Gastroesophageal sphincter (tissue), 4 donors: ENCODE measurements around the gene HILPDA. TPM values are rescaled to one million over a fixed set of nuclear protein-coding genes. Genes with fewer than 3 reads are reported as not detected.
A peak's percentile ranks its signal among the peaks of the same experiment; 100 is the strongest.
"Not testable (repeated sequence)": the region's sequence is repeated elsewhere in the genome, so short reads cannot be mapped to it uniquely, and the experiment has no call there.

Source experiments
- ATAC-seq: fragments of 150-250 bp; one replicate; pipeline ENCODE4 v1.9.1; 2016; ENCODE audit warnings: mild to moderate bottlenecking, moderate library complexity
- H3K27ac ChIP-seq, 4 donors: fragments of 200-600 bp; sonication (generic) in 3 of 4; 1 replicate in 3 of 4; 2 replicates in 1 of 4; pipeline ENCODE4 v1.5.1; 2016 to 2019
- H3K27me3 ChIP-seq: fragments of 200-600 bp; sonication (generic); one replicate; pipeline ENCODE4 v1.5.1; 2019
- H3K36me3 ChIP-seq, 2 donors: fragments of 200-600 bp; sonication (generic); one replicate each; pipeline ENCODE4 v1.5.1; 2019; ENCODE audit warnings: control low read depth in 1 of 2
- H3K4me1 ChIP-seq, 3 donors: fragments of 200-600 bp; sonication (generic); 1 replicate in 2 of 3; 2 replicates in 1 of 3; pipeline ENCODE4 v1.5.1; 2016 to 2019; ENCODE audit warnings: control low read depth in 2 of 3
- H3K4me3 ChIP-seq, 2 donors: fragments of 200-600 bp; sonication (generic); one replicate each; pipeline ENCODE4 v1.5.1; 2019; ENCODE audit warnings: mild to moderate bottlenecking in 1 of 2, moderate library complexity in 1 of 2
- H3K9me3 ChIP-seq, 3 donors: fragments of 200-600 bp; sonication (generic); one replicate each; pipeline ENCODE4 v1.5.1; 2017 to 2019; ENCODE audit warnings: control low read depth in 2 of 3
- CTCF ChIP-seq, 4 experiments: fragments of 200-600 bp in 2 of 4; fragments of 450-650 bp in 2 of 4; sonication (generic) in 1 of 4; IDR thresholded peaks; one replicate each; pipeline ENCODE4 v1.5.1; 2017 to 2019; ENCODE audit warnings: antibody characterized with exemption in 4 of 4, mild to moderate bottlenecking in 2 of 4, moderate library complexity in 2 of 4
- EP300 ChIP-seq: sonication (generic); formaldehyde crosslinking; IDR thresholded peaks from one replicate; pipeline ENCODE4 v1.6.1; 2017; ENCODE audit warnings: antibody characterized with exemption, mild to moderate bottlenecking
- POLR2A ChIP-seq, 2 donors: fragments of 450-650 bp; IDR thresholded peaks; one replicate each; pipeline ENCODE4 v1.6.1; 2017; ENCODE audit warnings: antibody characterized with exemption in 2 of 2, mild to moderate bottlenecking in 2 of 2, moderate library complexity in 1 of 2
- POLR2AphosphoS5 ChIP-seq: sonication (generic); formaldehyde crosslinking; IDR thresholded peaks from one replicate; pipeline ENCODE4 v1.6.1; 2017; ENCODE audit warnings: antibody characterized with exemption
- WGBS, 2 donors: methylation state at CpG; one replicate each; pipeline ENCODE4 v1.1.5; 2018; ENCODE audit warnings: low coverage in 1 of 2; 5-methylcytosine and 5-hydroxymethylcytosine counted together
- total RNA-seq, 4 donors: library from RNA; depleted of rRNA; stranded (reverse); fragments of >200 nt; gene quantifications; one replicate each; pipeline ENCODE4 v1.1.0, GENCODE V29; 2016

HILPDA gene
- total RNA-seq, 4 donors from 2014 or later, result 2.8 to 19.0 (median 6.6) TPM

- Histone ChIP-seq H3K27ac (no peak overlapping the region), H3K4me1 (peaks cover 3 to 57% (median 7%) of the 10 kb centered on the region in 3 donors), H3K36me3 (peaks cover 0 to 14% of the 10 kb centered on the region in 2 donors), H3K9me3 (no peaks in the 10 kb centered on the region), H3K4me3 (no peak overlapping the region), H3K27me3 (no peaks in the 10 kb centered on the region)
- ATAC-seq, result no peak
- TF ChIP-seq POLR2AphosphoS5, result peak; percentile 20
- TF ChIP-seq POLR2A (IDR thresholded peaks at IDR 0.05), result no peak
- peak; percentile 79 to 87 (median 80) for TF ChIP-seq CTCF (IDR thresholded peaks at IDR 0.05)
- 44% methylated on average over 5 of the region's 5 CpGs; no CpG with 5 or more reads in 1 of the 2 donors for WGBS, 2 donors
Observed at GRCh38 chr7:128459394-128459878, 3.8 kb downstream of the HILPDA start.

GRCh38 chr7:128462460-128462859, 6.8 kb downstream of the HILPDA start:
- no peak for ATAC-seq
- 60 to 87% methylated on average over 5 of the region's 5 CpGs for WGBS, 2 donors
- Histone ChIP-seq H3K9me3 (no peaks in the 10 kb centered on the region), H3K27me3 (no peaks in the 10 kb centered on the region), H3K4me1 (peaks cover 0 to 32% (median 0%) of the 10 kb centered on the region in 3 donors), H3K27ac (no peak overlapping the region), H3K36me3 (peaks cover 0 to 12% of the 10 kb centered on the region in 2 donors), H3K4me3 (no peak overlapping the region)
- TF ChIP-seq EP300, result no peak
- no peak for TF ChIP-seq CTCF (IDR thresholded peaks at IDR 0.05)
- TF ChIP-seq POLR2AphosphoS5, result no peak
- no peak for TF ChIP-seq POLR2A (IDR thresholded peaks at IDR 0.05)

- peaks cover 0 to 23% (median 0%) of the 10 kb centered on the region in 3 donors for H3K4me1 ChIP-seq
- not testable (repeated sequence) for H3K4me3 ChIP-seq, ATAC-seq, H3K27me3 ChIP-seq, H3K27ac ChIP-seq, H3K9me3 ChIP-seq, H3K36me3 ChIP-seq
- no CpG with 5 or more reads among the region's 30 CpGs for WGBS, 2 donors
Observed at GRCh38 chr7:128463345-128463744, 7.7 kb downstream of the HILPDA start.

- H3K27me3 ChIP-seq, H3K27ac ChIP-seq, H3K9me3 ChIP-seq, H3K36me3 ChIP-seq, ATAC-seq, H3K4me3 ChIP-seq: not testable (repeated sequence)
- 47% methylated on average over 4 of the region's 8 CpGs; no CpG with 5 or more reads in 1 of the 2 donors for WGBS, 2 donors
- peaks cover 0 to 17% (median 0%) of the 10 kb centered on the region in 3 donors for H3K4me1 ChIP-seq
Observed at GRCh38 chr7:128463933-128464332, 8.3 kb downstream of the HILPDA start.

- H3K9me3 ChIP-seq, H3K27ac ChIP-seq, H3K36me3 ChIP-seq, ATAC-seq, H3K4me1 ChIP-seq, H3K4me3 ChIP-seq, H3K27me3 ChIP-seq: not testable (repeated sequence)
Observed at GRCh38 chr7:128466871-128467270, 11.2 kb downstream of the HILPDA start.

GRCh38 chr7:128476402-128477335, 21.0 kb downstream of the HILPDA start, which contains the start of gene METTL2B:
Gene METTL2B, plus strand, starts transcription at chr7:128476748. Its CDS starts 18 bp downstream, at chr7:128476766.
- 0% methylated on average over 11 to 14 of the region's 62 CpGs for WGBS, 2 donors
- H3K27ac ChIP-seq, result peak within 1 kb of the TSS; percentile 32 to 87 (median 86)
- ATAC-seq, result peak; percentile 99
- peak; percentile 84 for TF ChIP-seq POLR2AphosphoS5
- peak in 3 of 4 experiments; percentile 45 to 66 (median 64) for TF ChIP-seq CTCF (IDR thresholded peaks at IDR 0.05)
- peak; percentile 31 to 57 for TF ChIP-seq POLR2A (IDR thresholded peaks at IDR 0.05)
- H3K36me3 ChIP-seq, result peaks cover 0 to 31% of the 10 kb centered on the region in 2 donors
- H3K9me3 ChIP-seq, H3K27me3 ChIP-seq: not testable (repeated sequence)
- peak within 1 kb of the TSS; percentile 65 to 76 for H3K4me3 ChIP-seq
- peaks cover 0 to 36% (median 9%) of the 10 kb centered on the region in 3 donors for H3K4me1 ChIP-seq

- Histone ChIP-seq H3K27ac (peak overlapping the region; percentile 32 to 87 (median 86)), H3K4me1 (peaks cover 0 to 36% (median 9%) of the 10 kb centered on the region in 3 donors), H3K36me3 (peaks cover 0 to 37% of the 10 kb centered on the region in 2 donors), H3K4me3 (peak overlapping the region; percentile 65 to 76)
- H3K9me3 ChIP-seq, H3K27me3 ChIP-seq, ATAC-seq: not testable (repeated sequence)
- 3 to 6% methylated on average over 4 of the region's 4 CpGs for WGBS, 2 donors
Observed at GRCh38 chr7:128477336-128477690, 21.6 kb downstream of the HILPDA start.

- not testable (repeated sequence) for H3K4me3 ChIP-seq, H3K9me3 ChIP-seq, ATAC-seq, H3K27me3 ChIP-seq, H3K27ac ChIP-seq
- peaks cover 0 to 54% of the 10 kb centered on the region in 2 donors for H3K36me3 ChIP-seq
- H3K4me1 ChIP-seq, result peaks cover 0 to 35% (median 9%) of the 10 kb centered on the region in 3 donors
- WGBS, 2 donors, result 84 to 93% methylated on average over 3 to 4 of the region's 4 CpGs
Observed at GRCh38 chr7:128479082-128479481, 23.4 kb downstream of the HILPDA start.

- ATAC-seq, H3K27ac ChIP-seq, H3K4me1 ChIP-seq, H3K9me3 ChIP-seq, H3K4me3 ChIP-seq, H3K27me3 ChIP-seq: not testable (repeated sequence)
- H3K36me3 ChIP-seq, result peaks cover 0 to 74% of the 10 kb centered on the region in 2 donors
- 85 to 89% methylated on average over 3 to 6 of the region's 6 CpGs for WGBS, 2 donors
Observed at GRCh38 chr7:128488134-128488533, 32.5 kb downstream of the HILPDA start.
